Tibial artery (tissue), 4 donors: Measurements from ENCODE around the gene RAB23.

Source experiments
- DNase-seq, 2 donors: peaks; one replicate each; pipeline ENCODE4 v3.0.0-alpha.2; 2019
- H3K27ac ChIP-seq, 2 donors: fragments of 200-600 bp; sonication (generic) in 1 of 2; 1 replicate in 1 of 2; 2 replicates in 1 of 2; pipeline ENCODE4 v1.5.1; 2018 to 2019; ENCODE audit warnings: mild to moderate bottlenecking in 1 of 2
- H3K27me3 ChIP-seq, 2 donors: fragments of 200-600 bp; sonication (generic) in 1 of 2; one replicate each; pipeline versions ENCODE4 v1.5.1 to v1.6.0; 2016 to 2019
- H3K36me3 ChIP-seq, 3 donors: fragments of 200-600 bp; sonication (generic) in 2 of 3; one replicate each; pipeline ENCODE4 v1.5.1; 2016 to 2019; ENCODE audit warnings: mild to moderate bottlenecking in 2 of 3
- H3K4me1 ChIP-seq, 4 donors: fragments of 200-600 bp; sonication (generic) in 2 of 4; 1 replicate in 3 of 4; 2 replicates in 1 of 4; pipeline ENCODE4 v1.5.1; 2016 to 2019
- H3K4me3 ChIP-seq, 2 donors: fragments of 200-600 bp; sonication (generic) in 1 of 2; 1 replicate in 1 of 2; 2 replicates in 1 of 2; pipeline ENCODE4 v1.5.1; 2018 to 2019; ENCODE audit warnings: mild to moderate bottlenecking in 2 of 2
- H3K9me3 ChIP-seq, 3 donors: fragments of 200-600 bp; sonication (generic) in 1 of 3; one replicate each; pipeline ENCODE4 v1.5.1; 2016 to 2019
- CTCF ChIP-seq, 2 experiments: fragments of 200-600 bp in 1 of 2; fragments of 450-650 bp in 1 of 2; IDR thresholded peaks; one replicate each; pipeline ENCODE4 v1.5.1; 2017 to 2019; ENCODE audit warnings: antibody characterized with exemption in 2 of 2, mild to moderate bottlenecking in 1 of 2, moderate library complexity in 1 of 2
- intact Hi-C: fragments of 100-400 bp; cut with DNase I; formaldehyde crosslinking; loops from one replicate; pipeline ENCODE4 v1.15.0; 2023; ENCODE audit warnings: low total_unique reads

Gene RAB23

DNA sequence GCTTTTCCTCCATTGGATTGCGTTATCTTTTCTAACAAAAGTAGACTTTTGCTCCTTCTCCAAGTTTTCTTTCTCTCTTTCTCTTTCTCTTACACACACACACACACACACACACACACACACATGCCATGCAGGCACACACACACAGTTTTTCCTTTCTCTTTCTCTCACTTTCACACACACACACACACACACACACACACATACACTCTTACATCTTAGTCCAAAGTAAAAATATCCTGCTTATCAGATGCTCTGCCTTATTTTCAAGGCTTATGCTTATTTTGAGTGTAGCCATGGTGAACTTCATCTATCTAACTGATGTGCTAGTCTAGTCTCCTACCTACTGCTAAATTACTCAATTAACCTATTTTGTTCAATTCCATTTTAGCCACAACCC, 34.4 kb upstream of the RAB23 start:
- Histone ChIP-seq H3K9me3 (no peaks in the 10 kb centered on the region), H3K27me3 (no peaks in the 10 kb centered on the region), H3K36me3 (no peaks in the 10 kb centered on the region), H3K4me1 (peaks cover 0 to 60% (median 17%) of the 10 kb centered on the region in 4 donors), H3K4me3 (no peak overlapping the region), H3K27ac (peak overlapping the region; percentile 82 to 89)
- no peak for TF ChIP-seq CTCF (IDR thresholded peaks at IDR 0.05)
- DNase-seq: no peak
- intact Hi-C loops: no loop called here

DNA sequence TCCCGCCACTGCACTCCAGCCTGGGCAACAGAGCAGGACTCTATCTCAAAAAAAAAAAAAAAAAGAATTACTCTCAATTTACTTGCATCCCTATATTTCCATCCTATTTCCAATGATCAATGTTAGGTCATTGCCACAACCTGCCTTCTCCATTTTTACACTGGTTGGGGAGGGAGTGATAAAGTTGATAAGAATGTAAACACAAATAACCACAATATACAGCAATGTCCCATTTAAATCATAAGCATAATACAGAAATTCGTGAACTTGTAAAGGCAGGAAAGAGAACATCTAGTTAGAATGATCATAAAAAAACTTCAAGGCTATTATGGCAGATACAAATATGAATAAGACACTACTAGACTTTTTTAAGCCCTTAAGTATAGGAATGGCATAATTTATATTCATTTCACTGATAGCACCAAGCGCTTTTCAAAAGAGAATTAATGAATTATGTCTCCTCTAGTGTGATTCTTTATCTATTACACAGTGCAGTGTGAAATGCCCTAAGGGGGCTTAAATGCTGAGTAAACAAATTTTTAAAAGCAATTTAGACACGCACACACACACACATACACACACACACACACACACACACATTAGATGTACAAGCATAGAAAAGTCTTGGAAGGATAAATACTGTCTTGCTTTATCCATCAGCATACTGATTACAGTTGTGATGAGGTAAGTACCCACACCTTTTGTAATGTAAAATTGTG, 33.5 kb upstream of the RAB23 start:
- no peaks in the 10 kb centered on the region for H3K9me3 ChIP-seq
- H3K4me1 ChIP-seq: peaks cover 0 to 50% (median 17%) of the 10 kb centered on the region in 4 donors
- intact Hi-C loops: no loop called here
- no peaks in the 10 kb centered on the region for H3K27me3 ChIP-seq
- peak overlapping the region in 1 of 2 donors; percentile 89 for H3K27ac ChIP-seq
- TF ChIP-seq CTCF (IDR thresholded peaks at IDR 0.05): no peak
- no peaks in the 10 kb centered on the region for H3K36me3 ChIP-seq
- no peak overlapping the region for H3K4me3 ChIP-seq
- no peak for DNase-seq

GRCh38 chr6:57254055-57254717, 32.1 kb upstream of the RAB23 start:
- Histone ChIP-seq H3K9me3 (no peaks in the 10 kb centered on the region), H3K27ac (peak overlapping the region; percentile 64 to 68), H3K4me1 (peaks cover 0 to 47% (median 15%) of the 10 kb centered on the region in 4 donors), H3K27me3 (no peaks in the 10 kb centered on the region), H3K36me3 (no peaks in the 10 kb centered on the region), H3K4me3 (no peak overlapping the region)
- no peak for TF ChIP-seq CTCF (IDR thresholded peaks at IDR 0.05)
- no peak for DNase-seq
- intact Hi-C loops: no loop called here

- no peaks in the 10 kb centered on the region for H3K36me3 ChIP-seq
- no peak for TF ChIP-seq CTCF (IDR thresholded peaks at IDR 0.05)
- H3K27ac ChIP-seq: peak overlapping the region; percentile 64 to 68
- H3K4me3 ChIP-seq: no peak overlapping the region
- intact Hi-C loops: no loop called here
- DNase-seq: no peak
- no peaks in the 10 kb centered on the region for H3K27me3 ChIP-seq
- no peaks in the 10 kb centered on the region for H3K9me3 ChIP-seq
- H3K4me1 ChIP-seq: peaks cover 0 to 35% (median 11%) of the 10 kb centered on the region in 4 donors
Measured at GRCh38 chr6:57252975-57253374, 30.9 kb upstream of the RAB23 start.

- H3K36me3 ChIP-seq: no peaks in the 10 kb centered on the region
- intact Hi-C loops: no loop called here
- DNase-seq: no peak
- H3K27me3 ChIP-seq: no peaks in the 10 kb centered on the region
- no peak for TF ChIP-seq CTCF (IDR thresholded peaks at IDR 0.05)
- no peaks in the 10 kb centered on the region for H3K9me3 ChIP-seq
- H3K27ac ChIP-seq: peak overlapping the region; percentile 64 to 68
- H3K4me1 ChIP-seq: peaks cover 0 to 31% (median 11%) of the 10 kb centered on the region in 4 donors
- H3K4me3 ChIP-seq: no peak overlapping the region
Measured at GRCh38 chr6:57252137-57252536, 30.0 kb upstream of the RAB23 start.
